UCSD-AML1 (cell line): Measurements from ENCODE around the gene PATE4.
A peak's percentile ranks its signal among the peaks of the same experiment; 100 is the strongest.

Source experiments
- DNase-seq: peaks from one replicate; lab custom pipeline; 2025; ENCODE audit not compliant: unreplicated experiment; lab: John Stamatoyannopoulos, UW

PATE4 gene

GRCh38 chr11:125887373-125888324 lies 54.5 kb downstream of the PATE4 start, which contains the start of gene HYLS1:
Gene HYLS1, plus strand, starts transcription at chr11:125887668. Its CDS starts 11,701 bp downstream, at chr11:125899369.
- DNase-seq = peak; percentile 90
